ENCODE results near the gene RAP2A.

The RAP2A gene

DNA sequence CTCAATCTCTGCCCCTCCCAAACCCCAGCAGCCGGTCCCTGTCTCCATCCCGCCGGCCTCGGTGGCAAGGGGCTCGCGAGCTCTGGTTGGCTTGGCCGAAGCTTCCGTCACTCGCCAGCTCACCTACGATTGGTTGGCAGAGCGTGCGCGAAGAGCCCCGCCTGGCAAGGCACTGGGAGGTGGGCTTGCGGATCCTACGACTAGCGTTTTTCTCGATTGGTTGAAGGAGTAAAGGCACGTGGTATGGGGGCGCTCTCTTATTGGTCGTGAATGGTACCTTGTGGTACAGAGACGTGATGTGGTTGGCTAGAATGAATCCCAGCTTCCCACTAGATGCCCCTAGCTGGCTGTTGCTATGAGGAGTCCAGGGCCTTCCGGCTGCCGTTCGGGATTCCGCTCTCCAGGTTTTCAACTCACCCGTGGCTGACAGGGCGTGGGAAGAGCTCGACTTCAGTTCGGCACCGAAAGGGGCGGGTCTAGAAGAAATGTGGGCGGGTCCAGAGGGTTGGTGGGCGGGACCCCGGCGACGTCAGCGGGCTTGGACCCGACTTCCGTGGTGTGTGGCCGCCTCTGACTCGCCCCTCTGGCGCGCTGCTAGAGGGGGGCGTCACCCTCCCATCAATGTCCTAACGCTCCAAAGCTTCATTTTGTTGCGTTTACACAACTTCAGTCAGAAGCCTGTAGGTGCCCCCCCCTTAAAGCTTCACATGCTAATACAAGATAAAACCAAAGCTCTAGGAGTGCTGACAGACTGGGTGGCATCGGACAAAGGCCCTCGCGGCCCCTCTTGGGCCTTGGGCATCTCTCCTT is 847 bp upstream of the RAP2A start:
- Histone ChIP-seq H3K27me3 (replicated peaks; ENCODE audit: control insufficient read depth, insufficient read depth, low read length, poor library complexity, severe bottlenecking) (no peaks in the 10 kb centered on the region), H3K4me3 (ENCODE audit: insufficient read depth, low read depth, low read length, poor library complexity, severe bottlenecking) (peak overlapping the region; percentile 81), H3K27ac (ENCODE audit: insufficient read depth, low read length, poor library complexity, severe bottlenecking) (peak overlapping the region; percentile 99), H3K4me1 (ENCODE audit: control insufficient read depth, insufficient read depth, low read length, poor library complexity, severe bottlenecking) (peaks cover 17% of the 10 kb centered on the region), H3K36me3 (ENCODE audit: control insufficient read depth, insufficient read depth, low read length) (no peaks in the 10 kb centered on the region), H3K9me3 (ENCODE audit: control insufficient read depth, low read length) (no peaks in the 10 kb centered on the region)
- peak; percentile 97 to 99 (median 98) for DNase-seq

DNA sequence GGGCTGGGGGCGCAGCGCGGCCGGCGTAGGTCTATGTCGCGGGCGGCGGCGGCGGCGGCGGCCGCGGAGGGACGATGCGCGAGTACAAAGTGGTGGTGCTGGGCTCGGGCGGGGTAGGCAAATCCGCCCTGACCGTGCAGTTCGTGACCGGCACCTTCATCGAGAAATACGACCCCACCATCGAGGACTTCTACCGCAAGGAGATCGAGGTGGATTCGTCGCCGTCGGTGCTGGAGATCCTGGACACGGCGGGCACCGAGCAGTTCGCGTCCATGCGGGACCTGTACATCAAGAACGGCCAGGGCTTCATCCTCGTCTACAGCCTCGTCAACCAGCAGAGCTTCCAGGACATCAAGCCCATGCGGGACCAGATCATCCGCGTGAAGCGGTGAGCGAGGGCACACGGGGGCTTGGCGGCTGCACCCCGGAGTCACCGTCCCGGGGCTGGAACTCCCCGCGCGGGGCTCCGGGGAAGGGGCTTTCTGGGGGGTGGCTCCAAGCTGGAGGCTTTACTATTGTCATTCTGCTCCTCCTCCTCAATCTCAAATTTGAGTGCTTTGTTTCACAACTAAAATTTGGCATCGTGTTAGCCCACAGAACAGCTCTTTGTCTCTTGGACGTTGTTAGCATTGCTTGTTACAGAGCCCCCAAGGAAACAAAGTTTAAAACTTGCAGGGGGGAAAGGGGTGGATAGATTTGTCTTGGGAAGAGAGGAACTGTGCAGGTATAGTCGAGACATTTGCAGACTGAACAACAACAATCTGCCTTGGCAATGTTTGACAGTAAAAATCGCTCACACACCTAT is 630 bp downstream of the RAP2A start:
- Histone ChIP-seq H3K4me1 (ENCODE audit: control insufficient read depth, insufficient read depth, low read length, poor library complexity, severe bottlenecking) (peaks cover 17% of the 10 kb centered on the region), H3K4me3 (ENCODE audit: insufficient read depth, low read depth, low read length, poor library complexity, severe bottlenecking) (peak overlapping the region; percentile 61), H3K27ac (ENCODE audit: insufficient read depth, low read length, poor library complexity, severe bottlenecking) (peak overlapping the region; percentile 46), H3K27me3 (replicated peaks; ENCODE audit: control insufficient read depth, insufficient read depth, low read length, poor library complexity, severe bottlenecking) (no peaks in the 10 kb centered on the region), H3K9me3 (ENCODE audit: control insufficient read depth, low read length) (no peaks in the 10 kb centered on the region), H3K36me3 (ENCODE audit: control insufficient read depth, insufficient read depth, low read length) (no peaks in the 10 kb centered on the region)
- peak; percentile 25 to 37 (median 27) for DNase-seq

DNA sequence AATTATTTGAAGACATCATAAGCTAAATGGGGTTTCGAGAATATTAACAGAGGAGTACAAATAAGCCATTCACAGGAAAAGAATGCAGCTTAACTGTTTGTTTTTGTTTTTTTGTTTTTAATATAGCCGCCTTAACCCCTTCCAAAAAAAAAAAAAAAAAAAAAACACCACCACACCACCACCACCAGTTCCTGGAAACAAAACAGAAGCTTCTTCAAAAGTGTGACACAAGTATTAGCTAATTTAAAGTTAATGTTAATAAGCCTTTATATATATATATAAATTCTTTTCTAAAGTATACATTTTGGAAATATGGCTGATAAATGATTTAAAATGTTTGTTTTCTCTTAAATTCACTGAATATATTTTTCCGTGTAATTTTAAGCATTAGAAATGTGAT is 1.4 kb downstream of the RAP2A start:
- Histone ChIP-seq H3K4me3 (ENCODE audit: insufficient read depth, low read depth, low read length, poor library complexity, severe bottlenecking) (peak overlapping the region; percentile 61), H3K27ac (ENCODE audit: insufficient read depth, low read length, poor library complexity, severe bottlenecking) (no peak overlapping the region)
- no peak for DNase-seq

DNA sequence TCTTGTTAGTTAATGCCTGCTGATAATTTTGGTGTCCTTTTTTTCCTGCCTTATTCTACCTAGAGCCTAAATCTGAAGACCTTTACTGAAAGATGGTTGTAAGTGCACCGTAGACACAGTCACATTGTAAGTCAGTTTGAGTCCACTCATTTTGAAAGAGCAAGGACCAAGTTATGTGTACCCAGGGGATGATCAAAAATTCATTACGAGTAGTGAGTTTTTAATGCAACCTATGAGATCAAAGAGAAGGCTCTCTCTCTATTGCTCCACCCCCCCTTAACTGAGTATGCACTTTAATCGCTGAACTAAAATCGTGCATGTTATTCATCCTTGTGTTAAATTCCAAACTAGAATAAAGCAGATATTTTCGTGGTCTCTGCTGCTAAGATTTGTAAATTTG is 1.8 kb downstream of the RAP2A start:
- no peak overlapping the region for H3K4me3 ChIP-seq (ENCODE audit: insufficient read depth, low read depth, low read length, poor library complexity, severe bottlenecking)

More for the DNA sequence above, 1.4 kb downstream of the RAP2A start:
- Histone ChIP-seq H3K4me1 (ENCODE audit: control insufficient read depth, insufficient read depth, low read length, poor library complexity, severe bottlenecking) (peaks cover 17% of the 10 kb centered on the region), H3K9me3 (ENCODE audit: control insufficient read depth, low read length) (no peaks in the 10 kb centered on the region), H3K27me3 (replicated peaks; ENCODE audit: control insufficient read depth, insufficient read depth, low read length, poor library complexity, severe bottlenecking) (no peaks in the 10 kb centered on the region), H3K36me3 (ENCODE audit: control insufficient read depth, insufficient read depth, low read length) (no peaks in the 10 kb centered on the region)

DNA sequence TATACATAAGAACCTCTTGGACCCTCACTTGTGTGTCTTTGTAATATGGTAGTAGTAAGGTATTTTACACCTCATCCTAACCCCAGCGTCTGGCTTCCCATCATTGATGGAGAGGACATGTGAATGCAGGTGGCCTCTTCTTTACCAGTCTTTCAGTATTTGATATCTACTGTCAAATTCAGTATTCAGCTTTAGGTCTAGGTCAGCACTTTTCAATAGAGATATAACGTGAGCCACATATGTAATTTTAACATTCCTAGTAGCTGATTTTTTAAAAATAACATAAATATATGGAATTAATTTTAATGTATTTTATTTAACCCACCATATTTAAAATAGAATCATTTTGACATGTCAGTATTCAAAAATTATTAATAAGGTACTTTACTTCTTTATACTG is 2.9 kb downstream of the RAP2A start:
- DNase-seq = no peak
- H3K27ac ChIP-seq (ENCODE audit: insufficient read depth, low read length, poor library complexity, severe bottlenecking) = no peak overlapping the region
- no peaks in the 10 kb centered on the region for H3K9me3 ChIP-seq (ENCODE audit: control insufficient read depth, low read length)
- H3K4me1 ChIP-seq (ENCODE audit: control insufficient read depth, insufficient read depth, low read length, poor library complexity, severe bottlenecking) = peaks cover 17% of the 10 kb centered on the region
- no peak overlapping the region for H3K4me3 ChIP-seq (ENCODE audit: insufficient read depth, low read depth, low read length, poor library complexity, severe bottlenecking)
- no peaks in the 10 kb centered on the region for H3K27me3 ChIP-seq (replicated peaks; ENCODE audit: control insufficient read depth, insufficient read depth, low read length, poor library complexity, severe bottlenecking)
- H3K36me3 ChIP-seq (ENCODE audit: control insufficient read depth, insufficient read depth, low read length) = no peaks in the 10 kb centered on the region

More for the DNA sequence above, 1.8 kb downstream of the RAP2A start:
- Histone ChIP-seq H3K27ac (ENCODE audit: insufficient read depth, low read length, poor library complexity, severe bottlenecking) (no peak overlapping the region), H3K9me3 (ENCODE audit: control insufficient read depth, low read length) (no peaks in the 10 kb centered on the region), H3K36me3 (ENCODE audit: control insufficient read depth, insufficient read depth, low read length) (no peaks in the 10 kb centered on the region), H3K27me3 (replicated peaks; ENCODE audit: control insufficient read depth, insufficient read depth, low read length, poor library complexity, severe bottlenecking) (no peaks in the 10 kb centered on the region), H3K4me1 (ENCODE audit: control insufficient read depth, insufficient read depth, low read length, poor library complexity, severe bottlenecking) (peaks cover 17% of the 10 kb centered on the region)
- DNase-seq = no peak

DNA sequence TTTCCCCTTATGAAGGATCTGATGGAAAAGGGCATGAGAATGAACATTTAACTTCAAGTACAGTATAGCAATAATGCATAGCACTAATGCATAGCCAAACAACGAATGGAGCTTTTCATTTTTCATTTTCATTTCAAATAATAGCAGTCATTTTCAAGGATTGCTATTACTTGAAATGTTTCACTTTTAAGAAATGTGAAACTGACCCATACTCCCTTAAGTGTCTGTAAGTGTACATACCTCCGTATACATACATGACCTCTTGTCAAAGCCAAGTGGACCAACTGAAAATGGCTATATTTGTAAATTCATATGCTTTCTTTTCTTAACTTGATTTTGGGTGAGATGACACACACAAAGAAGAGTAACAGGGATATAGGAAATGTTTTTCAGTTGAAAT is 3.8 kb downstream of the RAP2A start:
- Histone ChIP-seq H3K36me3 (ENCODE audit: control insufficient read depth, insufficient read depth, low read length) (no peaks in the 10 kb centered on the region), H3K4me3 (ENCODE audit: insufficient read depth, low read depth, low read length, poor library complexity, severe bottlenecking) (no peak overlapping the region), H3K9me3 (ENCODE audit: control insufficient read depth, low read length) (no peaks in the 10 kb centered on the region), H3K27ac (ENCODE audit: insufficient read depth, low read length, poor library complexity, severe bottlenecking) (no peak overlapping the region), H3K4me1 (ENCODE audit: control insufficient read depth, insufficient read depth, low read length, poor library complexity, severe bottlenecking) (peaks cover 12% of the 10 kb centered on the region), H3K27me3 (replicated peaks; ENCODE audit: control insufficient read depth, insufficient read depth, low read length, poor library complexity, severe bottlenecking) (no peaks in the 10 kb centered on the region)
- no peak for DNase-seq

DNA sequence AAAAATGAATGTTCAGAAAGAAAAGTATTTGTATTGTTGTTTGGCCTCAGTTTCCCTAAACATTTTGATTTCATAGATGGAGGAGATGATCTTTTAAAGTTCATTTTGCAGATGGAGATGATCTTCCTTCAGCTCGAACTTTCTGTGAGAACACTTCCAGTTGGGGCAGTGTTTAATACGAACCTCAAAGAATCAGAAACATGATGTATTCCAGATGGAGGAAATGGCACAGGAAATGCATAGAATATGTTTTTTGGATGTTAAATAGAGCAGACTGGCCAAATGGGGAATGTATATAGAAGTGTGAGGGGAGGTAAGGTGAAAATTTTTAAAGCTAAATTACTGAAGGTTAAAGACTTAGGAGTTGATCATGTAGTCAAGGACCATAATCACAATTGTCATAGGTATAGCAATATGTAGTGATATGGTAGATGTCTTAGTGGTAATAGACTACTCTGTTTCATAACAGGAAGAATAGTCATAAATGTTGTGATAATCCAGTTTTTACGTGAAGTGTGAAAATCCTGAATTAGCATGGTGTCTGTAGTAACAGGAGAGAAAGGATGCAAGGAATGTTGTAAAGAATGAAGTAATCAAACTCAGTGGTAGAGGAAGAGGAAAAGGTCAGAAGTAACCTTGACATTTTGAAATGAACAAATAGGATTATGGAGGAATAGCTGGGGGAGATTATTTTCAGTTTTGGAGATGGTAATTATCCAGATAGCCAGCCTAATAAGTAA is 5.1 kb downstream of the RAP2A start:
- H3K4me3 ChIP-seq (ENCODE audit: insufficient read depth, low read depth, low read length, poor library complexity, severe bottlenecking) = no peak overlapping the region
- peaks cover 12% of the 10 kb centered on the region for H3K4me1 ChIP-seq (ENCODE audit: control insufficient read depth, insufficient read depth, low read length, poor library complexity, severe bottlenecking)
- H3K27ac ChIP-seq (ENCODE audit: insufficient read depth, low read length, poor library complexity, severe bottlenecking) = no peak overlapping the region
- DNase-seq = no peak
- no peaks in the 10 kb centered on the region for H3K9me3 ChIP-seq (ENCODE audit: control insufficient read depth, low read length)
- H3K27me3 ChIP-seq (replicated peaks; ENCODE audit: control insufficient read depth, insufficient read depth, low read length, poor library complexity, severe bottlenecking) = no peaks in the 10 kb centered on the region
- no peaks in the 10 kb centered on the region for H3K36me3 ChIP-seq (ENCODE audit: control insufficient read depth, insufficient read depth, low read length)

DNA sequence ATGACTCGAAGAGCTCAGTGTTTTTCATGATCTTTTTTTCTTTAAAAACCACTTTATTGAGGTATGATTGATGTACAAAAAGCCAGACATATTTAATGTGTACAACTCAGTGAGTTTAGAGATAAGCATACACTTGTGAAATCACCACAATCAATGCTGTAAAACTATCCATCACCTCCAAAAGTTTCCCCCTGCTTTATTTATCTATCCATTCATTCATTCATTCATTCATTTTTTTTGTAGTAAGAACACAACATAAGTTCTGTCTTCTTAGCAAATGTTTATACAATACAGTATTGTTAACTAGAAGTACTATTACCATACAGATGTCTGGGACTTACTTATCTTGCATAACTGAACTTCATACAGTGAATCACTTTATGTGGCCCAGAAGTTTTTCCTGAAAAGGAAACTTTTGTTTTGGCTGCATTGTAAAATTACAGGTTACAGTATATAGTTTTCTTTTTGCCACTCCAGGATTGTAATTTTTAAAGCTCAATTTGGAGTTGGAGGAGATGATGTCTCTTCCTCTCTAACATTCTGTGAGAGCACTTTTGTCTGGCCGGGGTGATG is 6.7 kb downstream of the RAP2A start:
- Histone ChIP-seq H3K27ac (ENCODE audit: insufficient read depth, low read length, poor library complexity, severe bottlenecking) (no peak overlapping the region), H3K4me1 (ENCODE audit: control insufficient read depth, insufficient read depth, low read length, poor library complexity, severe bottlenecking) (peaks cover 4% of the 10 kb centered on the region), H3K36me3 (ENCODE audit: control insufficient read depth, insufficient read depth, low read length) (no peaks in the 10 kb centered on the region), H3K9me3 (ENCODE audit: control insufficient read depth, low read length) (no peaks in the 10 kb centered on the region), H3K4me3 (ENCODE audit: insufficient read depth, low read depth, low read length, poor library complexity, severe bottlenecking) (no peak overlapping the region), H3K27me3 (replicated peaks; ENCODE audit: control insufficient read depth, insufficient read depth, low read length, poor library complexity, severe bottlenecking) (no peaks in the 10 kb centered on the region)
- no peak for DNase-seq

DNA sequence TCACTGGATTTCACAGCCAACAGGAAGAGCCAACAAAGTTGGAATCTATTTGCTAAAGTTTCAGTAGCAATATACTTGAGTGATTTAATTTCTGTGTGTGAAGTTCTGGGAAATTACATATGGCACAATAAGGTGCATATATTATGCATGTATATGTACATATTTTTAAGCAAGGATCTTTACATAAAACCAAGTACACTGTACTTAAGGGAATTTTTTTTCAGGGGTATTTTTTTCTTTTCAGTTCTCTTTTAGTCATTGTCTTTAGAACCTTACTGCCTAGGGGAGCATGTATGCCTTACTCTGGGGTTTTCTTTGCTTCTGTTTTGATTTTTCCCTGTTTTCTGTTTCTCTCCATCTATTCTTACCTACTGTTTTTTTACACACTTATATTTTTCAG is 7.4 kb downstream of the RAP2A start:
- H3K27ac ChIP-seq (ENCODE audit: insufficient read depth, low read length, poor library complexity, severe bottlenecking) = no peak overlapping the region

More for the DNA sequence above, 7.4 kb downstream of the RAP2A start:
- Histone ChIP-seq H3K4me1 (ENCODE audit: control insufficient read depth, insufficient read depth, low read length, poor library complexity, severe bottlenecking) (no peaks in the 10 kb centered on the region), H3K27me3 (replicated peaks; ENCODE audit: control insufficient read depth, insufficient read depth, low read length, poor library complexity, severe bottlenecking) (no peaks in the 10 kb centered on the region), H3K9me3 (ENCODE audit: control insufficient read depth, low read length) (no peaks in the 10 kb centered on the region), H3K36me3 (ENCODE audit: control insufficient read depth, insufficient read depth, low read length) (no peaks in the 10 kb centered on the region), H3K4me3 (ENCODE audit: insufficient read depth, low read depth, low read length, poor library complexity, severe bottlenecking) (no peak overlapping the region)
- DNase-seq = no peak

Measured in effector memory CD4-positive, alpha-beta T cell (primary cell).